NB4 (cell line): ENCODE data around the gene BTBD9.

Experiments
- DNase-seq: peaks from one replicate; pipeline ENCODE4 v3.0.0; 2010; ENCODE audit warnings: low read depth
- H3K4me3 ChIP-seq: one replicate; pipeline ENCODE4 v1.5.1; 2011; ENCODE audit warnings: mild to moderate bottlenecking, low read depth, low read length, moderate library complexity
- MYC ChIP-seq: IDR thresholded peaks from 2 replicates; pipeline ENCODE4 v1.6.1; 2011; ENCODE audit warnings: low read depth, low read length
- POLR2A ChIP-seq: IDR thresholded peaks from 2 replicates; pipeline ENCODE4 v1.6.1; 2011; ENCODE audit warnings: mild to moderate bottlenecking; ENCODE audit not compliant: insufficient read length; ENCODE audit errors: extremely low read depth
- TF ChIP-seq, protein P1 (sequence below): IDR thresholded peaks from 2 replicates; pipeline ENCODE4 v1.6.1; 2011; ENCODE audit warnings: low read depth, low read length
- TF ChIP-seq, protein P2 (sequence below): IDR thresholded peaks from one replicate; pipeline ENCODE4 v1.5.1; 2012; ENCODE audit warnings: low read depth, low read length

The BTBD9 gene

DNA sequence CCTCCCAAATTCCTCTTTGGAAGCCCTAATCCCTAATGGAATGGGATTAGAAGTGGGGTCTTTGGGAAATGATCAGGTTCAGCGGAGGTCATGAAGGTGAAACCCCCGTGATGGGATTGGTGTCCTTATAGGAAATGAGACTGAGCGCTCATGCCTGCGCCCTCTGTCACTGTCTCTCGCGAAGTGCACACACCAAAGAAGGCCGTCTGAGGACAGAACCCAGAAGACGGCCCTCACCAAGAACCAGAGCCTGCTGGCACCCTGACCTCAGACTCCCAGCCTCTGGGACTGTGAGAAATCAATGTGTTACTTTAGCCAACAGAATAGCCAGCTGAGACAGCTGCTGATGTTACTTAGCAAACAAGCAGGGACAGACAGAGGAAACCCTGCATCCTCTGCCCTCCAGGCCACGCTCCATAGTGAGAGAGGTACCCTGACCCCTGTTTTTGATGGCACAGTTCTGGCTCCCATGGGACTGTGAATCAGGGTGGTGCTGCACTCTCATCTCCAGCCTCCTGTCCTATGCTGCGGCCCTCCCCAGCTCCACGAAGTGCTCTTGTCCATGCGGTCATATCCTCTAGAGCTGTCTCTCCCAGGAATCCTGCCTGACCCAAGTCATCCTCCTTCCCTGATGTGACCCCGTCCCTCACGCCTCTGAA is 450.9 kb downstream of the BTBD9 start:
- H3K4me3 ChIP-seq, result no peak overlapping the region
- no peak for DNase-seq
- TF ChIP-seq POLR2A, result no peak
- TF ChIP-seq, protein P1, sequence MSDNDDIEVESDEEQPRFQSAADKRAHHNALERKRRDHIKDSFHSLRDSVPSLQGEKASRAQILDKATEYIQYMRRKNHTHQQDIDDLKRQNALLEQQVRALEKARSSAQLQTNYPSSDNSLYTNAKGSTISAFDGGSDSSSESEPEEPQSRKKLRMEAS, result no peak
- TF ChIP-seq, protein P2, sequence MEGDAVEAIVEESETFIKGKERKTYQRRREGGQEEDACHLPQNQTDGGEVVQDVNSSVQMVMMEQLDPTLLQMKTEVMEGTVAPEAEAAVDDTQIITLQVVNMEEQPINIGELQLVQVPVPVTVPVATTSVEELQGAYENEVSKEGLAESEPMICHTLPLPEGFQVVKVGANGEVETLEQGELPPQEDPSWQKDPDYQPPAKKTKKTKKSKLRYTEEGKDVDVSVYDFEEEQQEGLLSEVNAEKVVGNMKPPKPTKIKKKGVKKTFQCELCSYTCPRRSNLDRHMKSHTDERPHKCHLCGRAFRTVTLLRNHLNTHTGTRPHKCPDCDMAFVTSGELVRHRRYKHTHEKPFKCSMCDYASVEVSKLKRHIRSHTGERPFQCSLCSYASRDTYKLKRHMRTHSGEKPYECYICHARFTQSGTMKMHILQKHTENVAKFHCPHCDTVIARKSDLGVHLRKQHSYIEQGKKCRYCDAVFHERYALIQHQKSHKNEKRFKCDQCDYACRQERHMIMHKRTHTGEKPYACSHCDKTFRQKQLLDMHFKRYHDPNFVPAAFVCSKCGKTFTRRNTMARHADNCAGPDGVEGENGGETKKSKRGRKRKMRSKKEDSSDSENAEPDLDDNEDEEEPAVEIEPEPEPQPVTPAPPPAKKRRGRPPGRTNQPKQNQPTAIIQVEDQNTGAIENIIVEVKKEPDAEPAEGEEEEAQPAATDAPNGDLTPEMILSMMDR, result no peak
- no peak for TF ChIP-seq MYC

DNA sequence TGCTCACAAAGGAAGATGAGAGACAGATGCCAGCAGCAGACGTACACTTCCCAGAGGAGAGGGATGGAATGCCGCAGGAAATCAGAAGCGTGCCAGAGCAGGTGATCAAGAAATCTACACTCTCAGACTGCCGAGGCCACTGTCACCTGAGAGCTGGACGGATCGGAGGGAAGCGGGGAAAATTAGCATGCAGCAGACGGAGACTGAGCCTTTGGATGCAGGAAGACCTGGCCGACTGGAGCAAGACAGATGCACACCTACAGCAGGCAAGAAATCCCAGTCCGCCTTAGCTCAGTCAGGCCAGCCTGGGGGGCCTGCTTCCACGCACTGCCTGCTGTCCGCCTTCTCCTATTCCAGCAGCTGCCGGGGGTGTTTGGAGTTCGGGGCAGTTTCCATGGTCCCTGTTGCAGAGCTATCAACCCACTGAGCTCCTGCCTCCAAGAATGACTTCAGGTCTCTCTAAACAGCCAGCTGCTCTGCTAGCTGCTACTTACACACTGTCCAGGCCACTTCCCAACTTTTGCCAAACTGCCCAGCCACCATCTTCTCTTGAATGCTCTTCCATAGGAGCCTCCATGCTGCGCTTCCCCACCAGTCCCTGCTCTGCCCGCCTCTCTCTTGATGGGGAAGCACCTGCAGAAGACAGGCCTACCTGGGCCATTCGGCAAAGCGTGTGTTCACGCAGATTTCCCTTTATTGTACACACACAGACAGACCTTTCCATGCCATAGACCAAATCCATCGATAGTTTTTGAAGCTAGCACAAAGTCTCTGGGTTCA is 451.7 kb downstream of the BTBD9 start:
- TF ChIP-seq, protein P2, result no peak
- TF ChIP-seq MYC (no peak), POLR2A (no peak)
- TF ChIP-seq, protein P1, result no peak
- H3K4me3 ChIP-seq, result no peak overlapping the region
- no peak for DNase-seq

GRCh38 chr6:38187325-38187724 is 452.4 kb downstream of the BTBD9 start:
- no peak for TF ChIP-seq MYC
- TF ChIP-seq, protein P2, result no peak
- TF ChIP-seq, protein P1, result no peak
- TF ChIP-seq POLR2A, result no peak
- H3K4me3 ChIP-seq, result no peak overlapping the region
- DNase-seq, result no peak

- H3K4me3 ChIP-seq, result no peak overlapping the region
- TF ChIP-seq, protein P2, result no peak
- no peak for TF ChIP-seq POLR2A
- TF ChIP-seq, protein P1, result no peak
- TF ChIP-seq MYC, result no peak
- no peak for DNase-seq
Observed at GRCh38 chr6:38185752-38186151, 454.0 kb downstream of the BTBD9 start.

DNA sequence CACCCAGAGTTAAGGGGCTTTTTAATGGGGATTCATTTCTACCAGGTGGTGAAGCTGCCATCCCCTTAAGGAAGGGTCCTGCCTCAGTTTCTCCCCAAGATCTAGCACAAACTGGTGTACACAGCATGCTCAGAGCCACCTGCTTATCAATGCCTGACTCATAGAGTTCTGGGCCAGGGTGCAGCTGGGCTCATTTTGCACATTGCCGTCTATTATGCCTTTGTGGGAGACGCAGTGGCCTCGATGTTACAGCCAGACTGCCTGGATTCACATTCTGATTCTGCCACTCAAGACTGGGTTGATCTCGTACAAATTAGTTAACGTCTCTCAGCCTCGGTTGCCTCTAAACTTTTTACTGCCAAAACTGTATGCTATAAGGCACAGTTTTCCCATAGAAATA is 454.5 kb downstream of the BTBD9 start:
- no peak for DNase-seq
- H3K4me3 ChIP-seq, result no peak overlapping the region
- TF ChIP-seq POLR2A, result no peak
- TF ChIP-seq, protein P1, result no peak
- TF ChIP-seq MYC, result no peak
- TF ChIP-seq, protein P2, result no peak
